T1000 (cell line): Measurements from ENCODE around the gene MYO18A.

ENCODE experiments used
- DNase-seq: peaks from one replicate; lab custom pipeline; 2025; ENCODE audit warnings: mixed read lengths; lab: John Stamatoyannopoulos, UW

MYO18A gene

GRCh38 chr17:29032857-29033197 lies 147.4 kb downstream of the MYO18A start:
- DNase-seq: no peak

- no peak for DNase-seq
Observed at GRCh38 chr17:29032013-29032856, 148.0 kb downstream of the MYO18A start.

GRCh38 chr17:29031488-29031887 lies 148.7 kb downstream of the MYO18A start:
- no peak for DNase-seq

GRCh38 chr17:29024316-29024952 lies 155.8 kb downstream of the MYO18A start:
- no peak for DNase-seq

DNA sequence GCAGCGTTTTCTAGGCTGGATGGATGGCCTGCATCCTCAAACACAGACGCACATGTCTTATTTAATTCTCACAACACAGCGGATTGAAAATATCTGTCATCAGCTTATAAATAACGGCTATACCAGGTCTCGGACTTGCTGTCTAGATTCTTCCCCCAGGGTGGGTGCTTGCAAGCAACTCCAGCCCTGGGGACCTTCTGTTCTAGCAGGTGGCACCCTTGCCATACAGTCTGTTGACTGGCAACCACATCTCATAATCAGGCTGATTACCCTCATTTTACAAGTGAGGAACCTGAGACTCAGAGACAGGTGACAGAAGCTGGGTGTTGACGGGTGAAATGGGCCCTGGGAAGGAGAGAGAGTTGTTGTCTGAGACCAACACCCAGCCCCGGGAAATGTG lies 158.1 kb downstream of the MYO18A start:
- DNase-seq: no peak

- no peak for DNase-seq
Observed at GRCh38 chr17:29021226-29021625, 159.0 kb downstream of the MYO18A start.
